Stimulated activated CD4-positive, alpha-beta T cell treated with anti-CD3 and anti-CD28 coated beads, TNF-alpha, amount 100 ng/mL, for 48 hours (primary cell): ENCODE measurements around the gene LGALSL.

Source experiments
- DNase-seq, 3 donors: peaks; one replicate each; pipeline ENCODE4 v3.0.0-alpha.2; 2020; ENCODE audit warnings: low read depth in 3 of 3

Gene LGALSL

GRCh38 chr2:64498438-64498837 lies 44.5 kb downstream of the LGALSL start:
- DNase-seq = no peak

GRCh38 chr2:64500549-64500948 lies 46.6 kb downstream of the LGALSL start:
- DNase-seq = no peak

GRCh38 chr2:64501946-64502345 lies 48.0 kb downstream of the LGALSL start:
- no peak for DNase-seq

GRCh38 chr2:64502860-64503259 lies 48.9 kb downstream of the LGALSL start:
- no peak for DNase-seq

GRCh38 chr2:64504774-64505720 lies 51.1 kb downstream of the LGALSL start:
- DNase-seq = no peak

GRCh38 chr2:64506686-64507085 lies 52.7 kb downstream of the LGALSL start:
- DNase-seq = no peak
